ENCODE results near the gene MLF1. TPM values are rescaled to one million over a fixed set of nuclear protein-coding genes. Genes with fewer than 3 reads are reported as not detected.
"Not testable (repeated sequence)": the region's sequence is repeated elsewhere in the genome, so short reads cannot be mapped to it uniquely, and the experiment has no call there.

MLF1 gene, protein sequence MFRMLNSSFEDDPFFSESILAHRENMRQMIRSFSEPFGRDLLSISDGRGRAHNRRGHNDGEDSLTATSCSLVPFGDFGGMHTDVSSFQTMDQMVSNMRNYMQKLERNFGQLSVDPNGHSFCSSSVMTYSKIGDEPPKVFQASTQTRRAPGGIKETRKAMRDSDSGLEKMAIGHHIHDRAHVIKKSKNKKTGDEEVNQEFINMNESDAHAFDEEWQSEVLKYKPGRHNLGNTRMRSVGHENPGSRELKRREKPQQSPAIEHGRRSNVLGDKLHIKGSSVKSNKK
- total RNA-seq (2014; rRNA removed; shearing (Covaris generic)), result 19.8 and 20.2 TPM in 2 replicates
- polyA plus RNA-seq (2015; cell fraction: cytosol; rRNA removed), result 8.8 and 12.0 TPM in 2 replicates
- 9.4 and 16.9 TPM in 2 replicates for polyA plus RNA-seq (2015; cell fraction: nucleus; rRNA removed)

GRCh38 chr3:158570999-158571702 lies at the start of gene MLF1:
MLF1 (plus strand) TSS chr3:158571194; CDS start chr3:158571301, 107 bp downstream.
- peak; percentile 96 for DNase-seq (ENCODE audit: low read depth, low spot score)
- in situ Hi-C loops (cut with HindIII; ENCODE audit: low pct_unique_long_range_greater_than_20kb, low sequenced_read_pairs), result no loop called here

- in situ Hi-C loops (cut with HindIII; ENCODE audit: low pct_unique_long_range_greater_than_20kb, low sequenced_read_pairs), result no loop called here
- no peak for DNase-seq (ENCODE audit: low read depth, low spot score)
Measured at GRCh38 chr3:158522221-158523136, 48.5 kb upstream of the MLF1 start.

DNA sequence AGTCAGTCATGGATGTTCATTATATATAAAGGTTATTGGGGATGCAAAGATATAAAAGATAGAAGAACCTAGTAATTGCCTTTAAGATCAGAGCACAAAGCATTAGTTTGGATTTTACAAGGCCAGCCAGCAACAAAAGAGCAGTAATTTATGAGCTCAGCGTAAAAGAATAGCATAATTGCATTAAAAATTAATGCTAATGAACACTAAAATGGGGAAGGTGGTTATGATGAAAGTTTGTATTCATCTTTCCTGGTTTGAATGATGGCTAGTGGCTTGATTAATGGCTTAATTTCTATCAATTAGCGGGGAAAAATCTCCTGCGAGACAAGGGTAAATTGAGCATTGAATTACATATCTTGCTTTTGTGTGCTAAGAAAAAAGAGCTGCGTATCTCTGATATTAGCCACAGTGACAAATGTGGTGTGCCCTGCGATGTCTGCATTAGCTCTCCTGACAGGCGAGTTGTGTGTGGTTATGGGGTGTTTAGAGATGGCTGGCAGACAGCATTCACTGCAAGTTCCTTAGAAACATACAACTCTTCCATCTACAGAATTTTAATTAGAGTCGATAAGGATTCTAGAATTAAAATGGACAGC lies 42.8 kb upstream of the MLF1 start:
- in situ Hi-C loops (cut with HindIII; ENCODE audit: low pct_unique_long_range_greater_than_20kb, low sequenced_read_pairs), result no loop called here
- no peak for DNase-seq (ENCODE audit: low read depth, low spot score)

- in situ Hi-C loops (cut with HindIII; ENCODE audit: low pct_unique_long_range_greater_than_20kb, low sequenced_read_pairs), result no loop called here
- no peak for DNase-seq (ENCODE audit: low read depth, low spot score)
Measured at GRCh38 chr3:158531334-158531733, 39.7 kb upstream of the MLF1 start.

- in situ Hi-C loops (cut with HindIII; ENCODE audit: low pct_unique_long_range_greater_than_20kb, low sequenced_read_pairs), result no loop called here
- DNase-seq (ENCODE audit: low read depth, low spot score), result peak; percentile 74
Measured at GRCh38 chr3:158532099-158532734, 38.8 kb upstream of the MLF1 start.

DNA sequence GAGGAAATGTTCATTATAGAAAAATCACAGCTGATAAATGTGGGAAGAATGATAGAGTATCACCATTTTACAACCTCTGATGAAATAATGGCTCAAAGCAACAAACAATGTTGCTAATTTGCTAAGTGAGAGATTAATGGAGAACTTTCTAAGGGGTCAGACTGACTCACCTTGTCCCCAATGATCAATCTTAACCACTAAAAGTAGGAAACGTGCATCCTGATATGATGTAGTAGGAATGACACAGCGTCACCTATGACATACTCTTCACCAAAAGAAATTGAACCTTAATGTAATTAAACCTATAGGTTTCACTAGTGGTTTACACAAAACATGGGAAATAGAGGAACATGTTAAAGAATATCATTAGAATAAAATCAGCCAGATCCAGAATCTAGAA lies 35.1 kb upstream of the MLF1 start:
- DNase-seq (ENCODE audit: low read depth, low spot score), result no peak
- in situ Hi-C loops (cut with HindIII; ENCODE audit: low pct_unique_long_range_greater_than_20kb, low sequenced_read_pairs), result no loop called here

DNA sequence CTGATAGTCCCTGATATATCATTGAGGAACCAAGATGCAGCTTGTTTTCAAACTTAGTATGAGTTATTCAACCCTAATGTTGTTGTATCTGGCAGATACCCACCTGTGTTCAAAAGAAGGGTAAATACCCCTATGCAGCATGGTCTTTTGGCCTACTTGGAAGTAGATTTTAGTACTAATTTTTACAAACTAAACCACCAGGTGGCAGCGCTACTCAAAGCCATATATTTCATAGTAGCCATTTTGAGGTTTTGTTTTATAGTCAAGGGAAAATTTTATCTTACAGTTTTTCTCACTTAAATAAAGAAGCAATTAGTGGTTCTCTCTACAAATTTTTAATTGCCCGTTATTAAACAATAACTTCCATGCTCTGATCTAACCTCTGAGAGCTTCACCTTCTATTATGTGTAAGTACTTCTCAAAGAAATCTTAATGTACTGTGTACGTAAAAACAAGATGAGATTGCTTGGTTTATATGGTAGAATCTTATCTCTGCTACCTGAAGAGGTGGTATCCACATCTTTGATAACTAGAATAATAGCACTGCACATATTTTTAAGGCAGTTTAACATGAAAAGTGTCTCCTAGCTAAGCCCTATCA lies 31.5 kb upstream of the MLF1 start:
- peak; percentile 63 for DNase-seq (ENCODE audit: low read depth, low spot score)
- in situ Hi-C loops (cut with HindIII; ENCODE audit: low pct_unique_long_range_greater_than_20kb, low sequenced_read_pairs), result no loop called here

- in situ Hi-C loops (cut with HindIII; ENCODE audit: low pct_unique_long_range_greater_than_20kb, low sequenced_read_pairs), result no loop called here
- no peak for DNase-seq (ENCODE audit: low read depth, low spot score)
Measured at GRCh38 chr3:158540066-158540465, 30.9 kb upstream of the MLF1 start.

DNA sequence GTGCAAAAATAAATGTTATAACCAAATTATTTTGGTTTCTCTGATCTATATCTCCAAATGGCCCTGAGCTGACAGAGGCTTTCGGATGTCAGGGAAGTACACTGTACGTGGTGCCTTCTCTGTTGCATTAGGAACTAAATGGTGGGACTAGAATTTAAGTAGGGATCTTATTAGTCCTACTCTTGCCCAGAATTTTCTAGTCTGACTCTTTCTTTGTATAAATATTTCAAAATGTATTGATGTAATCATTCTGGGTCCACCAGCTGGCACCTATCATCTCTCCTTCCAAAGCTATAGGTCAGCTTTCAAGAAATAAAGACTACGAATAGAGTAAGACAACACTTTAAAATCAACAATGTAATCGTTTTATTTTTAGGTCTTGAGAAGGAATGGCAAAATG lies 22.3 kb upstream of the MLF1 start:
- no peak for DNase-seq (ENCODE audit: low read depth, low spot score)
- in situ Hi-C loops (cut with HindIII; ENCODE audit: low pct_unique_long_range_greater_than_20kb, low sequenced_read_pairs), result no loop called here

DNA sequence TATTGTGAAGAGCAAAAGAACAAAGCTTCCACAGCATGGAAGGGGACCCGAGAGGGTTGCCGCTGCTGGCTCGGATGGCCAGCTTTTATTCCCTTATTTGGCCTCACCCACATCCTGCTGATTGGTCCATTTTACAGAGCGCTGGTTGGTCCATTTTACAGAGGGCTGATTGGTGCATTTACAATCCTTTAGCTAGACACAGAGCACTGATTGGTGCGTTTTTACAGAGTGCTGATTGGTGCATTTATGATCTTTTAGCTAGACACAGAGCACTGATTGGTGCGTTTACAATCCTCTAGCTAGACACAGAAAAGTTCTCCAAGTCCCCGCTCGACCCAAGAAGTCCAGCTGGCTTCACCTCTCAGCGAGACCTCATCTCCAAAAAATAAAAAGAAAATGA lies 21.1 kb upstream of the MLF1 start:
- in situ Hi-C loops (cut with HindIII; ENCODE audit: low pct_unique_long_range_greater_than_20kb, low sequenced_read_pairs), result not testable (repeated sequence)

DNA sequence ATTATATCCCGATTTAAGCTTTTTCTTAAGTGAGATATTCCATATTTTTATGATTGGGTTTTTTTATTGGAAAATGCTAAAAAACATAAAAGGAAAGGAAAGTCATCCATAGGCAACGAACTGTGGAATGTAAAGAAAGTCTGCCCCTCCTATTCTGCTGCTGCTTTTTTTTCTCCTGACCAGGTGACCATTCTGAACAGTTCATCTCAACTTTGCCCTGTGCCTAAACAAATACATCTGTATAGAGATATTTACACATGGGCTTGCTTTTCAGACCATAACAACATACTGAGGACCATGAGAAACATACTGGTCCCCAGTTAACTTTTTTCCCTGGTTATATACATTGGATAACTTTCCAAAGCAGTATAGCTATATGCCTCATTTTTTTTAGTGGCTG lies 18.9 kb upstream of the MLF1 start:
- in situ Hi-C loops (cut with HindIII; ENCODE audit: low pct_unique_long_range_greater_than_20kb, low sequenced_read_pairs), result no loop called here

More for the DNA sequence above, 21.1 kb upstream of the MLF1 start:
- DNase-seq (ENCODE audit: low read depth, low spot score), result not testable (repeated sequence)

GRCh38 chr3:158559504-158559903 lies 11.5 kb upstream of the MLF1 start:
- DNase-seq (ENCODE audit: low read depth, low spot score), result no peak
- in situ Hi-C loops (cut with HindIII; ENCODE audit: low pct_unique_long_range_greater_than_20kb, low sequenced_read_pairs), result no loop called here

More for the DNA sequence above, 18.9 kb upstream of the MLF1 start:
- no peak for DNase-seq (ENCODE audit: low read depth, low spot score)

- in situ Hi-C loops (cut with HindIII; ENCODE audit: low pct_unique_long_range_greater_than_20kb, low sequenced_read_pairs), result no loop called here
- no peak for DNase-seq (ENCODE audit: low read depth, low spot score)
Measured at GRCh38 chr3:158560979-158561378, 10.0 kb upstream of the MLF1 start.

- in situ Hi-C loops (cut with HindIII; ENCODE audit: low pct_unique_long_range_greater_than_20kb, low sequenced_read_pairs), result no loop called here
- no peak for DNase-seq (ENCODE audit: low read depth, low spot score)
Measured at GRCh38 chr3:158562674-158563073, 8.3 kb upstream of the MLF1 start.

DNA sequence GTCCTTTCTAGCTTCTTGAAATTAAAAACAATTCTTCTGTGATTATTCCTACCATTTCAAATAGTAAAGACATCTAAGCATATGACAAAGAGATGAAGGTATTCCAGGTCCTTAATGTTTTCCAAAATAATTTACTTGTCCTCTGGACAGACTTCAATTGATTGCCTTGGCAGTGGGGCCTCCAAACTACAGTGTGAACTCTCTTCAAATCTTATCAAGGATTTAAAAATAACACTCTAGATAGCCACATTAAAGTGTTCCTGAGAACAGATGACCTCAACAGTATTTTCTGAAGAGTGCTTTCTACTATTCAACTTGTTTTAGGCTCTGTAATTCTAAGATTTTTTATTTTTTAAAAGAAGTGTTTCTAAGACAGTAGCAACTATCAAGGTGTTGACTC lies 7.9 kb upstream of the MLF1 start:
- in situ Hi-C loops (cut with HindIII; ENCODE audit: low pct_unique_long_range_greater_than_20kb, low sequenced_read_pairs), result no loop called here
- no peak for DNase-seq (ENCODE audit: low read depth, low spot score)

DNA sequence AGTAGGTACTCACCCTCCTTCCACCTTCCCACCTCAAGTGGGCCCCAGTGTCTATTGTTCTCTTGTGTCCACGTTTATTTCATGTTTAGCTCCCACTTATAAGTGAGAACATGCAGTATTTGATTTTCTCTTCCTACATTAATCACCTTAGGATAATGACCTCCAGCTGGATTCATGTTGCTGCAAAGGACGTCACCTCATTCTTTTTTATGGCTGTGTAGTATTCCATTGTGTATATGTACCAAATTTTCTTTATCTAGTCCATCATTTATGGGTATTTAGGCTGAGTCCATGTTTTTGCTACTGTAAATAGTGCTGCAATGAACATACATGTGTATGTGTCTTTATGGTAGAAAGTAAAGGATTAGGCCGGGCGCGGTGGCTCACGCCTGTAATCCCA lies 5.9 kb upstream of the MLF1 start:
- in situ Hi-C loops (cut with HindIII; ENCODE audit: low pct_unique_long_range_greater_than_20kb, low sequenced_read_pairs), result no loop called here
- DNase-seq (ENCODE audit: low read depth, low spot score), result no peak

GRCh38 chr3:158568784-158569183 lies 2.2 kb upstream of the MLF1 start:
- no peak for DNase-seq (ENCODE audit: low read depth, low spot score)
- in situ Hi-C loops (cut with HindIII; ENCODE audit: low pct_unique_long_range_greater_than_20kb, low sequenced_read_pairs), result no loop called here

Measured in SK-MEL-5 (cell line).